ENCODE measurements around the gene SMCP.

SMCP gene

GRCh38 chr1:152912900-152913299 lies 34.8 kb downstream of the SMCP start:
- no peaks in the 10 kb centered on the region for H3K4me1 ChIP-seq (ENCODE audit: insufficient read depth, low read length)
- no peak overlapping the region for H3K9ac ChIP-seq (ENCODE audit: low read length)
- no peak overlapping the region for H3K4me3 ChIP-seq (ENCODE audit: low read depth in 1 of 2, low read length in 2 of 2)
- no peaks in the 10 kb centered on the region for H3K36me3 ChIP-seq (ENCODE audit: insufficient read depth, low read length)
- no peak overlapping the region for H3K27ac ChIP-seq (ENCODE audit: low read depth, low read length)
- no peaks in the 10 kb centered on the region for H3K9me3 ChIP-seq (ENCODE audit: low read length)
- no peaks in the 10 kb centered on the region for H3K27me3 ChIP-seq (ENCODE audit: control insufficient read depth in 1 of 2, insufficient read depth in 2 of 2, low read length in 2 of 2)

- H3K27ac ChIP-seq (ENCODE audit: low read depth, low read length) = no peak overlapping the region
These were observed 39.7 kb downstream of the SMCP start for GRCh38 chr1:152917794-152918193.

DNA sequence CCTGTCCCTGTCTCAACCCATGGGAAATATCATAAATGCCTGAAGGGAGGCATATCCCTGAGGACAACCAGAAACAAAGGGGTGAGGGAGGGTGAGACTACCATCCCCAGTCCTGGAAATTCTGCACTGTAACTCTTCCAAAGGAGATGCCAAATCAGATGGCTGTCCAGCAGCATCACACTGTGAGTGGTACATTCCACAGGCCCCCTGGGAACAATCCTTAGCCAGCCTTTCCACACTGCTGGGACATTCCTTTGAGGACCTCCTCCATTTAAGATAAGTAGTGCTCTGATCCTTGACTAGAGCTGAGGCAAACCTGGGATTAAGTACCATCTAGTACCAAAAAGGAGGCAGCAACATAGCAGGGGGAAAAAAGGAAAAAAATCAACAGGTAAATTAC lies 40.9 kb downstream of the SMCP start:
- Histone ChIP-seq H3K36me3 (ENCODE audit: insufficient read depth, low read length) (no peaks in the 10 kb centered on the region), H3K27me3 (ENCODE audit: control insufficient read depth in 1 of 2, insufficient read depth in 2 of 2, low read length in 2 of 2) (no peaks in the 10 kb centered on the region), H3K4me3 (ENCODE audit: low read depth in 1 of 2, low read length in 2 of 2) (no peak overlapping the region), H3K9ac (ENCODE audit: low read length) (no peak overlapping the region), H3K9me3 (ENCODE audit: low read length) (no peaks in the 10 kb centered on the region), H3K4me1 (ENCODE audit: insufficient read depth, low read length) (no peaks in the 10 kb centered on the region), H3K27ac (ENCODE audit: low read depth, low read length) (no peak overlapping the region)

More at GRCh38 chr1:152917794-152918193, 39.7 kb downstream of the SMCP start:
- Histone ChIP-seq H3K36me3 (ENCODE audit: insufficient read depth, low read length) (no peaks in the 10 kb centered on the region), H3K27me3 (ENCODE audit: control insufficient read depth in 1 of 2, insufficient read depth in 2 of 2, low read length in 2 of 2) (no peaks in the 10 kb centered on the region), H3K9ac (ENCODE audit: low read length) (no peak overlapping the region), H3K9me3 (ENCODE audit: low read length) (no peaks in the 10 kb centered on the region), H3K4me1 (ENCODE audit: insufficient read depth, low read length) (no peaks in the 10 kb centered on the region), H3K4me3 (ENCODE audit: low read depth in 1 of 2, low read length in 2 of 2) (no peak overlapping the region)

DNA sequence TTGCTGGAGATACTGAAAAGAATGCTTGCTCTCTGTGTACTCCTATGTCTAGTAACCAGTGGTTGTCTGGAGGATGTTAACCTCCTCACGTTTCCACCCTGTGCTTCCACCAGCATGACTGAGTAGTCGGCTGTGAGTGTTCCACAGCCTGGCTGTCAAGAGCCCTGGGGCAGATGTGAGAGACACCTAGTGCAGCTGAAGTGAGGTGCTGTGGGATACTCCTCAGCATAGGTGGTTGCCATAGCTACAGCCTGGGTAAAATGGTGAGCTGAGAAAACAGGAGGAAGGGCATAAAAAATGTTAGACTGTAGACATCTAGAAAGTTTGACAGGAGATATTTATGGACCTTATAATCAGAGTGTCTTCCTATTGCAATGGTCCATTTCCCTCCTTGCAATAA lies 46.1 kb downstream of the SMCP start:
- Histone ChIP-seq H3K27ac (ENCODE audit: low read depth, low read length) (no peak overlapping the region), H3K27me3 (ENCODE audit: control insufficient read depth in 1 of 2, insufficient read depth in 2 of 2, low read length in 2 of 2) (no peaks in the 10 kb centered on the region), H3K4me3 (ENCODE audit: low read depth in 1 of 2, low read length in 2 of 2) (no peak overlapping the region), H3K36me3 (ENCODE audit: insufficient read depth, low read length) (no peaks in the 10 kb centered on the region), H3K9ac (ENCODE audit: low read length) (no peak overlapping the region), H3K9me3 (ENCODE audit: low read length) (no peaks in the 10 kb centered on the region), H3K4me1 (ENCODE audit: insufficient read depth, low read length) (no peaks in the 10 kb centered on the region)

DNA sequence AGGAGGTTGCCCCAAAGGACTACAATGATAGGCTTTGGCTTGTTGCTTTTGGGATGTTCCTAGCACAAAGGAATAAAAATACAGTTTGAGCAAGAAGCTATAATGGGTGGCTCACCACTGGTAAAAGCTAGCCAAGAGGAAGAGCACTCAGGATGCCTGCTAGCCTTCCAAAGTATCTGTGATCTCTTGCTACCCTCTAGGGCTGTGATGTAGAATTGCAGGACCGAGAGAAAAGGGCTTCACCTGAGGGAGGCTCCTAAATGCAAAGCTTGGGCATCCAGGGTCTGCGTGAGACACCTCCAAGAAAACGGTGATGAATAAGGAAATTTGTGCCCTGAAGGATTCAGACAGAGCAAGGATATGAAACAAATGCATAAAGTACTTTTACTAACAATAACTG lies 48.0 kb downstream of the SMCP start:
- Histone ChIP-seq H3K36me3 (ENCODE audit: insufficient read depth, low read length) (no peaks in the 10 kb centered on the region), H3K4me3 (ENCODE audit: low read depth in 1 of 2, low read length in 2 of 2) (no peak overlapping the region), H3K27ac (ENCODE audit: low read depth, low read length) (no peak overlapping the region), H3K27me3 (ENCODE audit: control insufficient read depth in 1 of 2, insufficient read depth in 2 of 2, low read length in 2 of 2) (no peaks in the 10 kb centered on the region), H3K9me3 (ENCODE audit: low read length) (no peaks in the 10 kb centered on the region), H3K9ac (ENCODE audit: low read length) (no peak overlapping the region), H3K4me1 (ENCODE audit: insufficient read depth, low read length) (no peaks in the 10 kb centered on the region)

GRCh38 chr1:152928671-152929070 lies 50.5 kb downstream of the SMCP start:
- Histone ChIP-seq H3K4me3 (ENCODE audit: low read depth in 1 of 2, low read length in 2 of 2) (no peak overlapping the region), H3K36me3 (ENCODE audit: insufficient read depth, low read length) (no peaks in the 10 kb centered on the region), H3K9ac (ENCODE audit: low read length) (no peak overlapping the region), H3K27me3 (ENCODE audit: control insufficient read depth in 1 of 2, insufficient read depth in 2 of 2, low read length in 2 of 2) (no peaks in the 10 kb centered on the region), H3K9me3 (ENCODE audit: low read length) (no peaks in the 10 kb centered on the region), H3K4me1 (ENCODE audit: insufficient read depth, low read length) (no peaks in the 10 kb centered on the region), H3K27ac (ENCODE audit: low read depth, low read length) (no peak overlapping the region)

DNA sequence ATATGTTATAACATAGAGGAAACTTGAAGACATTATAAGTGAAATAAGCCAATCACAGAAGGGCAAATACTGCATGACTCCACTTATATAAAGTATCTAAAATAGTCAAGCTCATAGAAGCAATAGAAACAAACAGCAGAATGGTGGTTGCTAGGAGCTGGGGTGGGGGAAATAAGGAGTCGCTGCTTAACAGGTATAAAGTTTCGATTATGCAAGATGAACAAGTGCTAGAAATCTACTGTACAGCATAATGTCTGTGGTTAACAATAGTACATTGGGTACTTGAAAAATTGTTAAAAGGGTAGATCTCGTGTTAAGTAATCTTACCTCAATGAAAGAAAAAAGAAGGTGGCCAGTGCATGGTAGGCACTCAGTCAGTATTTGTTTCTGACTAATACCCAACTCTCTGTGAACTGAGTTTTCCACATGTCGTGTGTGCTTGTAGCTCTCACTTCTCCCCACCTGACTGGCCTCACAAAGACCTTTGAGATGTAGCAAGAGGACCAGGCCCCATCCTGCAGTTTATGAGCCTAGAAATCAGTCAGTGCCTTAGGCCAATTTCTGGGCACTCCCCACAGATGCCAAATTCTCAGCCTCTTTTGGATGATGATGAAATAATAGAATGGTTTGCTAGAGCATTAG lies 54.2 kb downstream of the SMCP start:
- Histone ChIP-seq H3K27me3 (ENCODE audit: control insufficient read depth in 1 of 2, insufficient read depth in 2 of 2, low read length in 2 of 2) (no peaks in the 10 kb centered on the region), H3K9ac (ENCODE audit: low read length) (no peak overlapping the region), H3K36me3 (ENCODE audit: insufficient read depth, low read length) (no peaks in the 10 kb centered on the region), H3K4me3 (ENCODE audit: low read depth in 1 of 2, low read length in 2 of 2) (no peak overlapping the region), H3K4me1 (ENCODE audit: insufficient read depth, low read length) (no peaks in the 10 kb centered on the region), H3K9me3 (ENCODE audit: low read length) (no peaks in the 10 kb centered on the region), H3K27ac (ENCODE audit: low read depth, low read length) (no peak overlapping the region)

- no peak overlapping the region for H3K9ac ChIP-seq (ENCODE audit: low read length)
- no peak overlapping the region for H3K27ac ChIP-seq (ENCODE audit: low read depth, low read length)
- H3K4me1 ChIP-seq (ENCODE audit: insufficient read depth, low read length) = no peaks in the 10 kb centered on the region
- no peaks in the 10 kb centered on the region for H3K9me3 ChIP-seq (ENCODE audit: low read length)
- H3K36me3 ChIP-seq (ENCODE audit: insufficient read depth, low read length) = no peaks in the 10 kb centered on the region
- H3K27me3 ChIP-seq (ENCODE audit: control insufficient read depth in 1 of 2, insufficient read depth in 2 of 2, low read length in 2 of 2) = no peaks in the 10 kb centered on the region
- H3K4me3 ChIP-seq (ENCODE audit: low read depth in 1 of 2, low read length in 2 of 2) = no peak overlapping the region
These were observed 55.1 kb downstream of the SMCP start for GRCh38 chr1:152933196-152933595.

All from muscle layer of colon (tissue), 2 donors.